Sigmoid colon (tissue), 4 donors: Measurements from ENCODE around the gene PPT2.
A peak's percentile ranks its signal among the peaks of the same experiment; 100 is the strongest.

ENCODE experiments used
- CTCF ChIP-seq, 4 experiments: fragments of 450-650 bp in 3 of 4; fragments of 200-600 bp in 1 of 4; IDR thresholded peaks; one replicate each; pipeline ENCODE4 v1.5.1; 2016 to 2019; ENCODE audit warnings: antibody characterized with exemption in 4 of 4, mild to moderate bottlenecking in 3 of 4, moderate library complexity in 2 of 4
- POLR2AphosphoS5 ChIP-seq, 4 donors: sonication (generic); formaldehyde crosslinking; IDR thresholded peaks; one replicate each; pipeline ENCODE4 v1.6.1; 2017; ENCODE audit warnings: antibody characterized with exemption in 4 of 4

GRCh38 chr6:32108094-32108627, 45.8 kb upstream of the PPT2 start:
- TF ChIP-seq CTCF (IDR thresholded peaks at IDR 0.05), result no peak
- TF ChIP-seq POLR2AphosphoS5 (IDR thresholded peaks at IDR 0.05), result peak in 3 of 4 donors; percentile 36 to 65 (median 60)
